SU-DHL-6 (cell line): ENCODE data around the gene NEURL2.
A peak's percentile ranks its signal among the peaks of the same experiment; 100 is the strongest.

Experiments
- H2AFZ ChIP-seq: fragments of 200-600 bp; sonication (generic); 2 replicates; pipeline ENCODE4 v1.6.1; 2014; ENCODE audit warnings: low read depth, mild to moderate bottlenecking, moderate library complexity, mixed read lengths, antibody characterized with exemption, low read length; ENCODE audit not compliant: severe bottlenecking
- H3F3A ChIP-seq: fragments of 200-600 bp; shearing (Covaris generic); 2 replicates; pipeline ENCODE4 v1.6.0; 2016; ENCODE audit warnings: antibody characterized with exemption, mild to moderate bottlenecking; ENCODE audit not compliant: insufficient read depth
- H3K27ac ChIP-seq: fragments of 200-600 bp; sonication (generic); 2 replicates; pipeline ENCODE4 v1.5.1; 2016; ENCODE audit warnings: low read depth, mild to moderate bottlenecking, low read length, moderate library complexity, mixed read lengths
- H3K27me3 ChIP-seq: fragments of 200-600 bp; sonication (generic), shearing (Covaris generic); 2 replicates; pipeline ENCODE4 v1.6.0; 2014; ENCODE audit warnings: mild to moderate bottlenecking, low read length
- H3K36me3 ChIP-seq: fragments of 200-600 bp; sonication (generic); 2 replicates; pipeline ENCODE4 v1.6.1; 2014; ENCODE audit warnings: mild to moderate bottlenecking, low read length, mixed read lengths
- H3K4me2 ChIP-seq: fragments of 300-600, 200-600 bp; shearing (Covaris generic), sonication (generic); 2 replicates; pipeline ENCODE4 v1.6.0; 2014; ENCODE audit warnings: low read length, low read depth, mild to moderate bottlenecking; ENCODE audit not compliant: poor library complexity, severe bottlenecking
- H3K4me3 ChIP-seq: fragments of 200-600 bp; sonication (generic); 2 replicates; pipeline ENCODE4 v1.5.1; 2014; ENCODE audit warnings: antibody characterized with exemption, low read length, mild to moderate bottlenecking, mixed read lengths; ENCODE audit not compliant: insufficient read depth, poor library complexity, severe bottlenecking
- H3K79me2 ChIP-seq: fragments of 200-600 bp; sonication (generic); 2 replicates; pipeline ENCODE4 v1.6.1; 2014; ENCODE audit warnings: mild to moderate bottlenecking, low read length, moderate library complexity; ENCODE audit not compliant: insufficient read depth
- H3K9ac ChIP-seq: fragments of 200-600 bp; sonication (generic); 2 replicates; pipeline ENCODE4 v1.7.0; 2014; ENCODE audit warnings: mild to moderate bottlenecking, low read length
- H3K9me2 ChIP-seq: fragments of 200-600 bp; sonication (generic); replicated peaks from 2 replicates; pipeline ENCODE4 v1.6.1; 2014; ENCODE audit warnings: low read length; ENCODE audit not compliant: insufficient read depth
- H3K9me3 ChIP-seq: fragments of 200-600 bp; sonication (generic); 2 replicates; pipeline ENCODE4 v1.6.1; 2014; ENCODE audit warnings: low read length, mixed read lengths; ENCODE audit not compliant: insufficient read depth
- H4K20me1 ChIP-seq: fragments of 200-600 bp; sonication (generic); 2 replicates; pipeline ENCODE4 v1.6.1; 2014; ENCODE audit warnings: low read depth, mild to moderate bottlenecking, antibody characterized with exemption, low read length, moderate library complexity, mixed read lengths
- CTCF ChIP-seq: fragments of 200-600 bp; sonication (generic); IDR thresholded peaks from one replicate; pipeline ENCODE4 v1.5.1; 2017; ENCODE audit warnings: antibody characterized with exemption, mild to moderate bottlenecking, low read length, moderate library complexity; ENCODE audit not compliant: insufficient read depth, poor library complexity, severe bottlenecking
- EZH2phosphoT487 ChIP-seq: fragments of 200-600 bp; sonication (generic), shearing (Covaris generic); conservative IDR thresholded peaks from 2 replicates; pipeline ENCODE4 v1.6.1; 2018; ENCODE audit warnings: mild to moderate bottlenecking, antibody characterized with exemption, low read length, moderate library complexity, mixed read lengths

Gene NEURL2

DNA sequence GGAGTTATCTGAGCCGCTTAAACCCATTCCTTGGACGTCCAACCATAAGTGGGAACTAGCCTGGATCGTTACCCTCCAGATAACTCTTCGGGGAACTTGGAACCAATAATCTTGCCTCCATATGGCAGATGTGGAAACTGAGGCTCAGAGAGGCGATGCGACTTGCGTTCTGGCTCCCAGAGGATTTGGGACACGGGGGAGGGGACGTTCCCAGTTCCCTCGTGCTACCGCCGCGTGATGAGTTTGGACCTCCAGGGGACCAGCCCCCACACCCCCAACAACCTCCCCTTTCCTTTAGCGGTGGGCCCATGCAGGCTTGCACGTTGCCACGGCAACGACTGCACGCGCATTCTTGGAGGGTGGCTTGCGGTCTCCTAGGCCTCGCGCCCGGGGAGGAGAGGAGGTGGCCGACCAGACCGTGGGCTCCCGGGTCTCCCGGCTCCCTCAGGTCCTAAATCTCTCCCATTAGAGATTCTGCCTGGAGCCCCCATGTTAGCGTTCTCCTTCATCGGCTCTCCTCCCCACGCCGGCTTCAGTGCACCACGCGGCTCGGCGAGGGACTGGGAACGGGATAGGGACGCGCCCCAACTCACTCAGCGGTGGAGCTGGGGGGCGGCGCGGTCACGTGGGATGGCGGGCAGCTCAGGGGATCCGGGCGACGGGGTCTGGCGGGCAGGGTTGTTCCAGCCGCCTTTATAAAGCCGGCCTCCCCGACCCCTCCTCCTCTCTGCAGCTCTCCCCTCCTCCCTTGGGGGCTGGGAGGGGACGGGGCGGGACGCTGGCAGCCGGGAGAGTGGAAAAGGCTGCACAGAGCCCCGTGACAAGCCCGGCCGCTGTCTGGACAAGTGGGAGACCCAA is 20.7 kb upstream of the NEURL2 start, which contains the start of gene PLTP:
TSS of gene PLTP (minus strand) at position 670 of the 858 bp plus-strand sequence. CDS start 703 bp downstream, outside the sequence.
- no peaks in the 10 kb centered on the region for H3K9me3 ChIP-seq
- H3K9ac ChIP-seq = no peak within 1 kb of the TSS
- peak within 1 kb of the TSS; percentile 41 for H3K4me2 ChIP-seq
- no peaks in the 10 kb centered on the region for H4K20me1 ChIP-seq
- no peaks in the 10 kb centered on the region for H3K79me2 ChIP-seq
- H3K36me3 ChIP-seq = no peaks in the 10 kb centered on the region
- TF ChIP-seq CTCF = no peak
- TF ChIP-seq EZH2phosphoT487 = no peak
- no peaks in the 10 kb centered on the region for H3F3A ChIP-seq
- H2AFZ ChIP-seq = peak within 1 kb of the TSS; percentile 56
- H3K27ac ChIP-seq = no peak within 1 kb of the TSS
- H3K9me2 ChIP-seq = no peaks in the 10 kb centered on the region
- no peaks in the 10 kb centered on the region for H3K27me3 ChIP-seq
- H3K4me3 ChIP-seq = no peak within 1 kb of the TSS

DNA sequence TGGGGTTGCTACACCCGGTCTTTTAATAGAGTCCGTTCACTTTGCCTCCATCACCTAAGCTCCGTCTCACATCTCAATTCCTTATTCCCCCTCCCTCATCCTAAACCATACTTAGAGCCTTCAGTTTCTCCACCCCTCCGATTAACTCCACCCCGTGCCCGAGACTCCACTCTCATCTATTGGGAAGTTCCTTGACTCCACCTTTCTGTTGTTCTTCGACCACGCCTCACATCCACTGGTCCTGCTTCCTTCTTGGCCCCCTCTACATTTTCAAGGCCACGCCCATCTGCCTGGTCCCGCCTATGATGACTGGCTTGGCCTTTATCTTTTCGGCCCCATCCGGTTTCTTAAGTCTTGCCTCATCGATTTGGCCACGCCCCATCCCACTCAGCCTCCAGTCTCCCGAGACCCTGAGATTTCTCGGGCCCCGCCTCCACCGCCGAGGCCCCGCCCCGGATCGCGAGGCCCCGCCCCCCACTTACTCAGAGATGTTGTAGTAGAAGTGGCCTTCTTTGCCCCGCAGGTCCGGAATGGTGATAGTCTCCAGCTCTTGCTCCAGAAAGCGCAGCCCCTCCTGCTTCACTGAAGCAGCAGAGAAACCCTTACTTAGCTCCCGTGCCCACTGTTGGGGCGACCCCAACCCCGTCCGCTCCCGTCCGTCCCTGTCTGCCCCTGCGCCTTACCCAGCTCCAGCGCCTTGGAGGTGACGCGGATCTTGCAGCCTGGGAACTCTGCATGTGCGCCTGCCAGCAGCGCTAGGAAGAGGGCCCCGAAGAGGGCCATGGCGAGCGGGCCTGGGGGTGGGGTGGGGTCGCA is 19.9 kb upstream of the NEURL2 start:
- no peak overlapping the region for H3K27ac ChIP-seq
- no peak for TF ChIP-seq EZH2phosphoT487
- no peak for TF ChIP-seq CTCF

GRCh38 chr20:45909817-45910669 is 19.0 kb upstream of the NEURL2 start:
- Histone ChIP-seq H3K27ac (no peak overlapping the region), H3K9ac (no peak overlapping the region), H3K79me2 (no peaks in the 10 kb centered on the region), H3K4me3 (peak overlapping the region; percentile 22), H3F3A (no peaks in the 10 kb centered on the region), H3K36me3 (no peaks in the 10 kb centered on the region), H3K9me3 (no peaks in the 10 kb centered on the region), H3K4me2 (peak overlapping the region; percentile 41), H4K20me1 (no peaks in the 10 kb centered on the region), H3K9me2 (no peaks in the 10 kb centered on the region), H2AFZ (peak overlapping the region; percentile 83), H3K27me3 (no peaks in the 10 kb centered on the region)
- TF ChIP-seq CTCF (no peak), EZH2phosphoT487 (no peak)

More for the DNA sequence above, 19.9 kb upstream of the NEURL2 start:
- no peaks in the 10 kb centered on the region for H3K9me2 ChIP-seq
- H3K79me2 ChIP-seq = no peaks in the 10 kb centered on the region
- peak overlapping the region; percentile 22 for H3K4me3 ChIP-seq
- no peaks in the 10 kb centered on the region for H3K9me3 ChIP-seq
- no peaks in the 10 kb centered on the region for H4K20me1 ChIP-seq
- H3K27me3 ChIP-seq = no peaks in the 10 kb centered on the region
- peak overlapping the region; percentile 41 for H3K4me2 ChIP-seq
- no peaks in the 10 kb centered on the region for H3F3A ChIP-seq
- H3K36me3 ChIP-seq = no peaks in the 10 kb centered on the region
- peak overlapping the region; percentile 83 for H2AFZ ChIP-seq
- no peak overlapping the region for H3K9ac ChIP-seq
